Omental fat pad (tissue), 4 donors: Measurements from ENCODE around the gene PRKCD. TPM values are rescaled to one million over a fixed set of nuclear protein-coding genes. Genes with fewer than 3 reads are reported as not detected.
"Not testable (repeated sequence)": the region's sequence is repeated elsewhere in the genome, so short reads cannot be mapped to it uniquely, and the experiment has no call there.

ENCODE experiments used
- ATAC-seq: fragments of 150-250 bp; one replicate; pipeline ENCODE4 v1.9.1; 2016; ENCODE audit warnings: mild to moderate bottlenecking, moderate library complexity; ENCODE audit not compliant: low FRiP score
- DNase-seq: peaks from one replicate; pipeline ENCODE4 v3.0.0-alpha.2; 2019; ENCODE audit warnings: low spot score
- CTCF ChIP-seq, 3 donors: fragments of 450-650 bp; IDR thresholded peaks; one replicate each; pipeline ENCODE4 v1.5.1; 2016 to 2017; ENCODE audit warnings: antibody characterized with exemption in 3 of 3, mild to moderate bottlenecking in 3 of 3, moderate library complexity in 2 of 3
- total RNA-seq, 4 donors: library from RNA; depleted of rRNA; stranded (reverse); fragments of >200 nt; gene quantifications; one replicate each; pipeline ENCODE4 v1.1.0, GENCODE V29; 2016

PRKCD gene
- total RNA-seq, 4 donors from 2014 or later = 21.5 to 39.9 (median 30.3) TPM

- DNase-seq (no peak), ATAC-seq (no peak)
- TF ChIP-seq CTCF (IDR thresholded peaks at IDR 0.05) = no peak
These were observed 14.6 kb upstream of the PRKCD start for GRCh38 chr3:53146319-53146891.

GRCh38 chr3:53147151-53147902 is 13.7 kb upstream of the PRKCD start:
- no peak for ATAC-seq
- DNase-seq = no peak
- no peak for TF ChIP-seq CTCF (IDR thresholded peaks at IDR 0.05)

- ATAC-seq (no peak), DNase-seq (no peak)
These were observed 13.1 kb upstream of the PRKCD start for GRCh38 chr3:53147903-53148400.

GRCh38 chr3:53149006-53149690 is 11.9 kb upstream of the PRKCD start:
- TF ChIP-seq CTCF (IDR thresholded peaks at IDR 0.05) = no peak
- ATAC-seq = no peak
- DNase-seq = no peak

More at GRCh38 chr3:53147903-53148400, 13.1 kb upstream of the PRKCD start:
- TF ChIP-seq CTCF (IDR thresholded peaks at IDR 0.05) = no peak

GRCh38 chr3:53149699-53150098 is 11.3 kb upstream of the PRKCD start:
- no peak for TF ChIP-seq CTCF (IDR thresholded peaks at IDR 0.05)

GRCh38 chr3:53150247-53151085 is 10.5 kb upstream of the PRKCD start:
- ATAC-seq (no peak), DNase-seq (no peak)
- TF ChIP-seq CTCF (IDR thresholded peaks at IDR 0.05) = no peak

More at GRCh38 chr3:53149699-53150098, 11.3 kb upstream of the PRKCD start:
- DNase-seq (no peak), ATAC-seq (no peak)

- not testable (repeated sequence) for ATAC-seq, DNase-seq
These were observed 9.9 kb upstream of the PRKCD start for GRCh38 chr3:53151086-53151438.
